Kidney epithelial cell (primary cell): Measurements from ENCODE around the gene SLC35F6. TPM values are rescaled to one million over a fixed set of nuclear protein-coding genes. Genes with fewer than 3 reads are reported as not detected.

Experiments
- DNase-seq: peaks from one replicate; pipeline ENCODE4 v3.0.0-alpha.2; 2010; ENCODE audit warnings: low read depth
- H3K27me3 ChIP-seq: 2 replicates; pipeline ENCODE4 v1.6.0; 2011; ENCODE audit warnings: low read length; ENCODE audit not compliant: control insufficient read depth, insufficient read depth
- H3K36me3 ChIP-seq: 2 replicates; pipeline ENCODE4 v1.5.1; 2011; ENCODE audit warnings: low read length; ENCODE audit not compliant: control insufficient read depth, insufficient read depth
- H3K4me3 ChIP-seq: 2 replicates; pipeline ENCODE4 v1.5.1; 2011; ENCODE audit warnings: low read depth, mild to moderate bottlenecking, control low read depth, low read length
- CTCF ChIP-seq: IDR thresholded peaks from 2 replicates; pipeline ENCODE4 v1.5.1; 2011; ENCODE audit warnings: mild to moderate bottlenecking, moderate library complexity, low read length, control low read depth, inconsistent platforms; ENCODE audit not compliant: insufficient read depth, poor library complexity, severe bottlenecking
- total RNA-seq: library from RNA; depleted of rRNA; stranded (reverse); fragments of >200 nt; gene quantifications from 2 replicates; pipeline ENCODE4 v1.2.3, GENCODE V29; 2015

SLC35F6 gene
- total RNA-seq, 1 donor from 2014 or later = 80.5 TPM

GRCh38 chr2:26820932-26821331 is 56.8 kb downstream of the SLC35F6 start:
- DNase-seq = no peak
- no peak for TF ChIP-seq CTCF
- H3K4me3 ChIP-seq = no peak overlapping the region
- peaks cover 11% of the 10 kb centered on the region for H3K27me3 ChIP-seq
- no peaks in the 10 kb centered on the region for H3K36me3 ChIP-seq

DNA sequence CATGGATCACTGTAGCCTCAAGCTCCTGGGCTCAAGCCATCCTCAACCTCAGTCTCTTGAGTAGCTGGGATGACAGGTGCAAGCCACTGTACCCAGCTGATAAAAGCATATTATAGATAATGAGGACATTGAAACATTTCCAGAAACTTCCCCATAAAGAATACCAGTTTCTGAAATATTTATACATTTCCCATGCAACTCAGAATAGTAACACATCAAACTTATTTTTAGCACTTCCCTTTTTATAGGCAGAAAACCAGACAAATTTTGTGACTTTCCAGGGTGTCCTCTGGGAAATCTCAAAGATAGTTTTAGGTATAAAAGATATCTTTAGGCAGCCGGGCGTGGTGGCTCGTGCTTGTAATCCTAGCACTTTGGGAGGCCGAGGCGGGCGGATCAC is 58.8 kb downstream of the SLC35F6 start:
- no peak overlapping the region for H3K4me3 ChIP-seq
- TF ChIP-seq CTCF = no peak
- no peaks in the 10 kb centered on the region for H3K36me3 ChIP-seq
- no peak for DNase-seq
- H3K27me3 ChIP-seq = peaks cover 7% of the 10 kb centered on the region

Other genes starting within 250 kb of the SLC35F6 start
- not detected in 2 replicates for gene CIB4, start 122.9 kb upstream of the SLC35F6 start, total RNA-seq
- 13.9 and 15.3 TPM in 2 replicates for gene KCNK3, start 71.6 kb upstream of the SLC35F6 start, total RNA-seq
- 2.4 and 4.9 TPM in 2 replicates for gene CENPA, start 21.8 kb downstream of the SLC35F6 start, total RNA-seq
- 1.3 and 2.1 TPM in 2 replicates for gene DPYSL5, start 83.8 kb downstream of the SLC35F6 start, total RNA-seq
- gene MAPRE3, start 206.4 kb downstream of the SLC35F6 start, total RNA-seq = 4.6 and 5.0 TPM in 2 replicates